HUDEP-2 (cell line): ENCODE results near the gene INPP5E.
A peak's percentile ranks its signal among the peaks of the same experiment; 100 is the strongest.

Source experiments
- DNase-seq, 76 experiments: peaks; one replicate each; lab custom pipeline; 2025; ENCODE audit not compliant: unreplicated experiment in 76 of 76; lab: John Stamatoyannopoulos, UW

The INPP5E gene

DNA sequence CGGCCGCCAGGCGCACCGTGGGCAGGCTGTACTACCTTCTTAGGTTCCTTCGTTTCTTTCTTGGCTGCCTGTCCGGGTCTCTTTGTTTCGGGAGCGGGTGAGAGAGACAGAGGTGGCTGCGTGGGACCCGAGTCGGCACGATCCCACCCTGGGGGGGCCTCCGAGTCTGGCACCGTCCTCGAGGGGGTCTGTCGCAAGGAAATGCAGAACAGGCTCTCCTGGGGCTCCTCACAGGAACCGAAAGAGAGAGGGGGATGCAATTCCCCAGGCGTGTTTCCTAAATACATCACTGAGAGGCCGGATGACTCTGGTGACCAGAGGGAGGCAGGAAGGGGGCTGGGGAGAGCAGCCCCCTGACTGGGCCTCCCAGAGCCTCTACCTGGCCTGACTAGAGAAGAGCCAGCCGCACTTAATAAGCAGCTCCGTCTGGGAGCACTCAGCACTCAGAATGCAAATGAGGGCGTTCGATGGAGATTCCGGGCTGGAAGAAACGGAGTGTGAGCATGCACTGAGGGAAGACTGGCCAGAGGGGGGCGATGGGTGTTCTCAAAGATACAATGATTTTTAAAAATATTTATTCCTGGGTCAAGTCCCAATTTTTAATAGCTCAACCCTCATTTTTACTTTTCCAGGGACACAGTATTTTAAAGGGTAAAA, 11.7 kb upstream of the INPP5E start:
- no peak for DNase-seq

- DNase-seq = no peak
Observed at GRCh38 chr9:136448655-136449054, 9.0 kb upstream of the INPP5E start.

GRCh38 chr9:136447173-136447778, 7.6 kb upstream of the INPP5E start:
- DNase-seq = no peak

DNA sequence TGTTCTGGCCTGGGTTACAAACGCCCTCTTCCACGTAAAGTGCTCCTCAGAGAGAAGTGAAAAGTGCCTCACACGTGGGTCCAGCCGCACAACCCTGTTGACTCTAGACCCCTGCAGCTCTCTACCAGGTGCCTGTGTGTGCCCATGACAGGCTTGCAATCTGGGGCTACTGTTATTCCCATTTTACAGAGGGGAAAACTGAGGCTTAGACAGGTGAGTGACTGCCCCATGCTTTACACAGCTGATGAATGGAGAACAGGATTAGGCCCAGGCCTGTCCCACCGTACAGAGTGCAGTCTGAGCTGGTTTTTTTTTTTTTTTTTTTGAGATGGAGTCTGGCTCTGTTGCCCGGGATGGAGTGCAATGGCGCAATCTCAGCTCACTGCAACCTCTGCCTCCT, 6.2 kb upstream of the INPP5E start:
- DNase-seq = no peak

DNA sequence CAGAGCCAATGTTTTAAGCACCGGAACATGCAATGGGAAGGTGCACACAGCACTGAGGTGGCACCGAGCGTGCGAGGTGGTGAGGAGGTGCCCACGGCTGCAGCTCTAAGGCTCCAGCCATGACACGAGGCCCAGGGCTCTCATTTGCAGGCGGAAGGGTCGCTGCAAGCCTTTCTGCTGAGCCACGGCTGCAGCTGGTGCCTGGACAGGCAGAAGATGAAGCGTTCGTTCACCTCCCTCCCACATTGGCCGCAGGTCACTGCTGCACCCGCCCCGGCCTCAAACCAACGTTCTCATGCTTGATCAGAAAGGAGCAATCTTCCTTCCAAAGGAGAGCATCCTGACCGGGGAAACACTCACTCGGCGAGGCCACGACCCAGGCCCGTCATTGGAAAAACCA, 4.5 kb upstream of the INPP5E start:
- no peak for DNase-seq

- DNase-seq = no peak
Observed at GRCh38 chr9:136443687-136444086, 4.0 kb upstream of the INPP5E start.

- DNase-seq = no peak
Observed at GRCh38 chr9:136443087-136443486, 3.4 kb upstream of the INPP5E start.

DNA sequence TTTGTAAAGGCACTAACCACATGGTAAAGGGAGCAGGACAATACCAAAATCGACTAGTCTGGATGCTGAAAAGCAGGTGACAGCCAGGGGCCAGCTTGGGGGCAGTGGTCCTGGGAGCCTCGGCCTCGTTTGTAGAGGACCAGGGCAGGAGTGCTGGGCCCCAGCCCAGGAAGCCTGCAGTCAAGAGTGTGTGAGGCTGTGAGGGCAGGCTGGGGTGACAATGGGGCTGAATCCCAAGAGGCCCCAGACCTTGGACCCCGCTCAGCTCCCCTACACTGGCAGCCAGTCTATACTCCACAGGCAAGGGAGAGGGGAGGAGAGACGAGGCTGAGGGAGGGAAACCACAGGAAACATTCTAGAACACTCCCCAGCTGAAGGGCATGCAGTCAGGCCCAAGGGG, 2.6 kb upstream of the INPP5E start:
- no peak for DNase-seq

- DNase-seq = no peak
Observed at GRCh38 chr9:136441681-136442245, 2.1 kb upstream of the INPP5E start.

- DNase-seq = no peak
Observed at GRCh38 chr9:136441191-136441680, 1.6 kb upstream of the INPP5E start.

- DNase-seq = peak in 14 of 76 experiments; percentile 4 to 40 (median 22)
Observed at GRCh38 chr9:136438548-136439480, 831 bp downstream of the INPP5E start.

DNA sequence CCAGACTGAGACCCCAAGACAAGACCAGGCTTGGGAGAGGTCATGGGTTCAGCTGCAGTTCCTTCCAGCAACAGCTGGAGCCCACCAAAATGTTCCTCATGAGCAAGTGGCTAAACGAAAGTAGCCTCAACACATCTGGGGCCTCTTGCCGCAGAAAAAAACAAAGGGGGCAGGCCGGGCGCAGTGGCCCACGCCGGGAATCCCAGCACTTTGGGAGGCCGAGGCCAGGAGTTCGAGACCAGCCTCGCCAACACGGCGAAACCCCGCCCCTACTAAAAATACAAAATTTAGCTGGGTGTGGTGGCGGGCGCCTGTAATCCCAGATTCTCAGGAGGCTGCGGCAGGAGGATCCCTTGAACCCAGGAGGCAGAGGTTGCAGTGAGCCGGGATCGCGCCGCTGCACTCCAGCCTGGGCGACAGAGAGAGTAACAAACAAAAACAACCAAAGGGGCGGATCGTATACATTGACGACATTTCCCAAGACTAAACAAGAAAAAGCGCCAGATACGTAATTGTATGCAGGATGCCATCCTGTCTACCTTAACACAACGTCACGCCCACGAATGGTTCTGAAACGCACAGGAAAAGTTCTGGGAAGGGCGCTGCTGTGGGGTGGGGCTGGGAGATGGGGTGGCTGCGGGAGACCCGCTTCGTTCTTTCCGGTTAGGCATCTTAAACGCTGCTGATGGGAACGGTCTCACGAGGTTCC, 1.7 kb downstream of the INPP5E start:
- DNase-seq = no peak

DNA sequence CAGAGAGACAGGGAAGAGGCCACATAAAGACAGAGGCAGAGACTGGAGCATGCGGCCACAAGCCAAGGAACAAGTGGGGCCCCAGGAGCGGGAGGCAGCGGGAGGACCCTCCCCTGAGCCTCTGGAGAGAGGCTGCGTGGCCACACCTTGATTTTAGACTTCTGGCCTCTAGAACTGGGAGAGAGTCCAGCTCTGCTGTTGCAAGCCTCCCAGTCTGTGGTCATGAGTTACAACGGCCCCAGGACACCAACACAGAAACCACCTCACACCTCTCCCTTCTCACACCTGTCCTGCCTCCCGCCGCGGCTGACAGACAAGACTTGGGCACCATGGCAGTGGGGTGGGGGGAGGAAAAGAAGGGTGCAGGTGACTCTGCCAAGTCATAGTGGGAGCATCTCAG, 2.2 kb downstream of the INPP5E start:
- DNase-seq = peak in 14 of 76 experiments; percentile 4 to 44 (median 18)

DNA sequence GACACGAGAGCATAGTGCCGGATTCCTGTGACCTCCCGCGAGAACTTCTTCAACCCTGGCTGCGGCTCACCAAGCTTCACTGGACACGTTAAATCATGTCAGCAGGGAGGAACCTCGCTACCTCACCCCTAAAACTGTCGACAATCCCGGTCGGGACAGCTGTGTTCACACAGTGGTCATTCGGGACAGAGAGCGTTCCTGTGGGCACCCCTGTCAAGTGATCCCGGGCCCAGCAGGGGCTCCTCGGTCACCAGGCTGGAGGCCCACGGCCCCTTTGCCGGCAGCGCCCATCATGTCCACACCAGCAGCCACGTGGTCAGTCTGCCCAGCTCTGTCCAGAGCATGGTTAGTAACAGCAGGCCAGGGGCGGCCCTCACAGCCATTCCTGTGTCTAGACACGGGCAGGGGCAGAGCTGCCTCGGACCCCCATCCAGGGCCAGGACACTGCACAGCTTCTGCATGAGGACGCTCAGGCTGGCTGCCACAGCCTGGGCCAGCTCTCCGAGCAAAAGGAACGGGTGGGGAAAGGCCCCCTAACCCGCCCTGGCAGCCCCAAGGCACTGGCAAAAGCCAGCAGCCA, 3.5 kb downstream of the INPP5E start:
- DNase-seq = no peak

DNA sequence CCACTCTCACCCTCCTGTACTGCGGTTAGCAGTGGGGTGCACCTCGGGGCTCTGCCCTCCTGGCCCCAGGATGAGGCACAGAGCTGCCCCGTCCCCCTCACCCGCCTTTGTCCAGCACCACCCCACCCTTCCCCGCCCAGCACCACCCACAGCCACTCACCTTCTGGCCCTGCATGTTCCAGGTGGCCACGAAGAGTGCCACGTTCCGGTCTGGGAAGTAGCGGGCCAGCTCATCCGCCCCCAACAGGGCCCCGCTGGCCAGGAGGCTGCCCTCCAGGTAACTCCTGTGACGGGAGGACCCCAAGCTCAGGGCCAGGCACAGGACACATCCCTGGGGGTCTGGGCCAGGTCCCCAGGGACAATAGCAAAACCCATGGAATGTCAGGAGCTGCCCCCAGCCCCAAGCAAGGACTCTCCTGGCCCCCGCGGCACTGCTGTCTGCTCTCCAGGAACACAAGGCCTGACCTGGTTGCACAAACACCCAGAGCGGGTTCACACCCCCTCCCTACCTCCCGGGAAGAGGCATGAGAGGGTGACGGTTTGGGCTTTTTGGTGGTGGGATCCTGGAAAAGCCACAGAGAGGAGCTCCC, 5.0 kb downstream of the INPP5E start:
- no peak for DNase-seq

GRCh38 chr9:136433849-136434579, 5.6 kb downstream of the INPP5E start:
- DNase-seq = no peak

- DNase-seq = no peak
Observed at GRCh38 chr9:136433043-136433715, 6.5 kb downstream of the INPP5E start.

DNA sequence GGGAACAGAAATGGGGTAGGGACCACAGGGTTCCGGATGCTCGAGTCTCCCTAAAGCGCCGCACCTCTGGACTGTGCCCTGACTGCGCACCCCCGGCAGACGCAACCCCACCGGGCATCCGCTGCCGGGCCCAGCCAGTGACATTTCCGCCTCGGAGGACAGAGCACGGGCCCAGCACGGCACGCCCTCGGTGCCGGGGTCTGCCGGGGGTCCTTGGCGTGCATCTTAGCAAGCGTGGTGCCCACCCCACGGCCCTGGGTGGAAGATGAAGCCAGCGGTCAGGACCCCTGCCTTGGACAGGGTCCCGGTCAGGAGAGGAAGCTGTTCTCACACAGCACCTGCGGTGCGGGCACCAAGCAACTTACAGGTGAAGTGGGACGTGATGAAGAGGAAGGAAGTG, 7.1 kb downstream of the INPP5E start:
- DNase-seq = no peak
